GM21737 (cell line): ENCODE results near the gene TUBD1.

Experiments
- ATAC-seq: cut with Tn5 transposase; IDR thresholded peaks from one replicate; pipeline ENCODE4 v1.9.1; 2021; ENCODE audit warnings: mild to moderate bottlenecking, moderate library complexity; ENCODE audit not compliant: unreplicated experiment

The TUBD1 gene

DNA sequence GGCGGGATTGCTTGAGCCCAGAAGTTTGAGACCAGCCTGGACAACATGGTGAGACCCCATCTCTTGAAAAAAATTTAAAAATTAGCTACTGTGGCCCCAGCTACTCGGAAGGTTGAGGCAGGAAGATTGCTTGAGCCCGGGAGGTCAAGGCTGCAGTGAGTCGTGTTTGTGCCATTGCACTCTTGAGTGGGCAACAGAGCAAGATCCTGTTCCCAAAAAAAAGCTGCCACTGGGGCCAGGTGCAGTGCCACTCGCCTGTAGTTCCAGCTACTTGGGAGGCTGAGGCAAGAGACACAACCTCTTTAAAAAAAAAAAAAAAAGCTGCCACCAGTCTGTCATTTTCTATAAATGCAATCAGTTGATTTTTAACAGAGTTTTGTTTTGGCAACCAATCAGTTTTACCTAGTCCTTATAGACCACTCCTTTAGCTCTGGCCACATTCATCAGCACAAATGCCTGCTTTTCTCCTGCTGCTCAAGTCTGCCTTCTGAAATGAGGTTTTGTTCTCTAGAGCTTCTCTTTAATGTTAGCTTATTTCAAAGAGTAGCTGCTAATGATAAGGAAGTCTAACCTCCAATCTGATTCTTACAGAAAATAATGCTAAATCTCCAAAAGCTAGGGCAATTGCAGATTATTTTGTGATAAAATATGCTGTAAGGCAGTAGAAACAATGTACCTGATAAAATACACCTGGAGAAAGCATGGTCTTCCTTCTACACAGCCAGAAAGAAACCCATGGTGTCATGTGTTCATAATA, 64.8 kb downstream of the TUBD1 start:
- no peak for ATAC-seq

DNA sequence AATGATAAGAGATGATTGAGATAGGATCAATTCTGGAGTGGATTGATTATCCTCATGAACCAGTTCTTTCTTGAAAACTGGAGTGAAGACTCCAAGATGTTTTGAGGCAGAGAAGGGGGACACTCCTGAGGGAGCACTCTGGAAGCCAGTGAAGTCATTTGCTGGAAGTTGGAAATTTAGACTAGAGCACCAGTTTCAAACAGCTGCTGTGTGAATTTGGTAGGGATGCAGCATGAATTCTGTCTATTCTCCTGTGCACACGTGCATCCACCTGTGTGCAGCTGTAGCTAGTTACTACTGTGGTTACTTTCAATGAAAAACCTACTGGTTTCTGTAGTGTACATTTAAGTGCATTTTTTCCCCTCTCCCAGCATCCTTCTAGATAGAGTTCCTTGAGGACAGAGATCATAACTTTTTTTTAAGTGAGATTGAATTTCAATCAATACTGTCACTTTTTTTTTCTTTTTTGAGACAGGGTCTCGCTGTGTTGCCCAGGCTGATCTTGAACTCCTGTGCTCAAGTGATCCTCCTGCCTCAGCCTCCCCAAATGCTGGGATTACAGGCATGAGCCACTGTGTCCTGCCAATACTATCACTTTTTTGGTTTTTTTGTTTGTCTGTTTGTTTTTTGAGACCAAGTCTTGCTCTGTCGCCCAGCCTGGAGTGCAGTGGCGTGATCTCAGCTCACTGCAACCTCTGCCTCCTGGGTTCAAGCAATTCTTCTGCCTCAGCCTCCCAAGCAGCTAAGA, 65.9 kb downstream of the TUBD1 start:
- ATAC-seq, result no peak

DNA sequence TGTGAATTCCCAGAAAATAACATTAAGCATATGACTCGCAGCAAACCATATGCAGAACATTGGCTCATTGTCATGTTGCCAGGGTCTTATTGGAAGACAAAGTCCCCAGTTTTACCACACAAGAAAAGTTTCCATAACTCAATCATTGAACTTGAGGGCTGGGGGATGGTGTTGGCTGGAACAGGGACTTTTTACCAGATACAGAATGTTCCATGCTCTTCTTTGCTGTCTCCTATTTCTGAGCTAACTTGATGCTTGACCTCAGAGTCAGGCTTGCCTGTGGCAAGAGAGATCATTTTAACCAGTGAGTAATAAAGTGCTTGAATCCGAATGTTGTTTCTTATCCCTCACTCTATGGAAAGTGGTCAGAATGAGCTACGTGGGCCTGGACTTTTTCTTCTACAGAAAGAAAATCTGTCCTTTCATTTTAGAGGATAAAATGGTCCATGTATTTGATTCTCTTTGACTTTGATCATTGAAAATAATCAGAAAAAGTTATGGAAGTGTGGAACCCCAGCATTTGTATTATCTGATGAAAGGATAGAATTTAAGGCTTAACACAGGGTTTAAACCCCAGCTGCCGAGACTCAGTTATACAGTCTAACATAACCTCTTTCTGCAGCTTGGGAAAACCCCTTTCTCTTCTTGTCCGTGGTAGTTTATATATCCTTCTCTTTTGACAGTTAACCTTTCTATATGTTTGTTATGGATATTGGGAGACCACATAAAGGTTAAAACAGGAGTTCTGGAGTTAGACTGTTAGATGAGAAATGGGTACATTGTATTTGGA, 67.0 kb downstream of the TUBD1 start:
- ATAC-seq, result no peak

DNA sequence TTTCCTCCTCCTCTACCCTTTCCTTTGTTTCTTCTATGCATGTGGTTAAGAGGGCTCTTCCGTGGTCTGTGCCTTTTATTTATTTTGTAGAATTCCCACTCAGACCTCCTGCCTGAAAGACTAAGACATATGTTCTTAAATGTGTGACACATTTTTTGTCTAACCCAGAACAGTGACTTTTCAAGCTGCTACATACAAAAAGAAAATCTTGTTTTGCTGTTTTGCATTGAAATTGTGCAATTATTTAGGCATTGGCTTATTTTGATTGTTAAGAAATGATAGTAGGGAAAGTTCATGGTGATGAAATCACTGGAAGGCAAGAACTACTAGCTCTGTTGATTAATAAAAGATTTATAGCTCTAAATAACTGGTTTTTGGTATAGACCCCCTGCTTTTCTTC, 76.8 kb downstream of the TUBD1 start:
- no peak for ATAC-seq

DNA sequence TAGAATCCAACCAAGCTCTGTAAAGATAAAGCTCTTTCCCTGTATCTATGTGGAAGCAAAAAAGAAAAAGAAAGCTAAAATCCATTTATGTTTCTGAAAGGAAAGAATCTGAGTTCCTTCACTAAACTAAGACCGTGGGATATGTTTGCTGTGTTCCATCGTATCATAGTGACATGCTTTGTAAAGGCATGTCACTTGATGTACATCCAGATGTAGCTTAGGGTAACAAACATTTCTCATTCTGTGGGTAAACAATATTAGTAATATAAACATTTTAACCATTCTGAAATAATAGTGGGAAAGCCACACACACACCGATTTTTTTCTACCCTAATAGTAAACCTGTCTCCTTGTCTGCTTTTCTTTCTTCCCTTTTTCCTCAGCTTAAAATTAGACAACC, 78.1 kb downstream of the TUBD1 start:
- no peak for ATAC-seq

DNA sequence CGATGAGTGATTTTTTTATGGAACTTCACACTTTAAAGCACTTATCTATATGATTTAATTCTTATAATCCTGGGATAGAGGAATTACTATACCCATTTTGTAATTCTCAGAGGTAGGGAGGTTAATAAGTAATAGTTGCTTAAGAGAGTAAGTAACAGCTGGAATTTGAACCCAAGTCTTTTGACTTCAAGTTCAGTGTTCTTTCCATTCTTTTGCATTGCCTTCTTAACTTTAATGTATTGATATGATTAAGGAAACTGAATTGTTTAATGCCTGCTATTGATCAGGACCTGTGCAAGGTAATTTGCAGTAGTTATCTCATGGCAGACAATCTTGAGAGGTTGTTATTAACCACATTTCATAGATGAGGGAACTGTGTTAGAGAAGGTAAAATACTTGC, 78.5 kb downstream of the TUBD1 start:
- ATAC-seq, result no peak

DNA sequence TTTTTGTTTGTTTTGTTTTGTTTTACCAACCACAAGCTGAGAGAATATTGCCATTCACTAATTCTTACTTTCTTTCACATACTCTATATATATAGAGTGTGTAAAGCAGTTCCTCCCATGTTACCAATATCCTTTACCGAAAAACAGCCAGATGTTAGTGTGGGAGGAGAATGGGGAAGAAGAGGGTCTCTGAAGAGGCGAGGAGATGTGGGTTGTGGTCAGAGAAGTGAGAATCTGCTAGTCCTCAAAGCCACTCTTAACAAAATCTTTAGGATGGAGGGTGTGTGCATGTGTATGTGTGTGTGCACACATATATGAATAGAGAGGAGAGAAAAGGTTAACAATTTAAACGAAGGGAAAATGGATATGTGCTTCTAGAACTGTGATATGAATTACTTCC, 80.6 kb downstream of the TUBD1 start:
- ATAC-seq, result no peak

DNA sequence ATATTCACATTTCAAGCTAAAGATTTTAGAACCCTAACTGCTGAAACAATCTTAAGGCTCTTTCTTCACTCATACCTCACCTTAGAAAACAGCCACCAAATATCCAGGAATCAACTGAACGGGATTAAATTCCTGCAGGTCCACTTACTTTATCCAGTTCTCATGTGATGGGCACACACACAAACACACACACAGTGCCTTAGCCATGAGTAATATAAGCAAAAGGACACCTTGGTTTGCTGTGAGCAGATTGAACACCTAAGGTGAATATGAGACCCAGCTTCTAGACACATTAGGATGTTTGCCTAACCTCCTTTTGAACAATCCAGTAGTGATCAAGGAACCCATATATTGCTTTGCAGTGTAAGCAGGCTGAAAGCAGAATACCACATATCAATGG, 81.5 kb downstream of the TUBD1 start:
- no peak for ATAC-seq

DNA sequence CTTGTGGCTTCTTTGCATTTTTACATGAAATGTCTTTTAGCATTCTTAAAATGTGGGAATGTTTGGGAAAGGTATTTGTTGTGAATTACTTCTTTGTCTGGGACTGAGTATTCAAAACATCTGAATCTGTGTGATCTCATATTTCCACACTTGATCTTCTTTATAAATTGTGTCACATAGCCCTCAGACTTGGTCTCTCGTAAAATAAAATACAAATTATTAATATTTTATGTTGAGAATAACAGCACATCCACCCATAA, 81.9 kb downstream of the TUBD1 start:
- no peak for ATAC-seq
